ENCODE data around the gene ANKFN1.

ANKFN1 gene

GRCh38 chr17:56291226-56291805, 138.0 kb downstream of the ANKFN1 start:
- no peak for DNase-seq

- no peak for DNase-seq
These were observed 138.7 kb downstream of the ANKFN1 start for GRCh38 chr17:56292010-56292409.

- DNase-seq: no peak
These were observed 139.3 kb downstream of the ANKFN1 start for GRCh38 chr17:56292578-56292977.

GRCh38 chr17:56297184-56297583, 143.9 kb downstream of the ANKFN1 start:
- peak; percentile 77 for DNase-seq

GRCh38 chr17:56298846-56299245, 145.6 kb downstream of the ANKFN1 start:
- peak; percentile 5 for DNase-seq

GRCh38 chr17:56300144-56300543, 146.9 kb downstream of the ANKFN1 start:
- no peak for DNase-seq

- DNase-seq: peak; percentile 5
These were observed 151.7 kb downstream of the ANKFN1 start for GRCh38 chr17:56305007-56305406.

- no peak for DNase-seq
These were observed 156.6 kb downstream of the ANKFN1 start for GRCh38 chr17:56309897-56310296.

- no peak for DNase-seq
These were observed 157.5 kb downstream of the ANKFN1 start for GRCh38 chr17:56310782-56311181.

- DNase-seq: no peak
These were observed 159.9 kb downstream of the ANKFN1 start for GRCh38 chr17:56313201-56313600.

GRCh38 chr17:56314026-56314425, 160.8 kb downstream of the ANKFN1 start:
- DNase-seq: no peak

- no peak for DNase-seq
These were observed 161.8 kb downstream of the ANKFN1 start for GRCh38 chr17:56314984-56315602.

- DNase-seq: no peak
These were observed 163.3 kb downstream of the ANKFN1 start for GRCh38 chr17:56316604-56317003.

- DNase-seq: no peak
These were observed 164.3 kb downstream of the ANKFN1 start for GRCh38 chr17:56317351-56318208.

- DNase-seq: peak; percentile 83
These were observed 166.3 kb downstream of the ANKFN1 start for GRCh38 chr17:56319531-56319930.

GRCh38 chr17:56320443-56320842, 167.2 kb downstream of the ANKFN1 start:
- DNase-seq: no peak

- DNase-seq: no peak
These were observed 169.7 kb downstream of the ANKFN1 start for GRCh38 chr17:56322991-56323390.

- DNase-seq: no peak
These were observed 171.4 kb downstream of the ANKFN1 start for GRCh38 chr17:56324676-56325075.

GRCh38 chr17:56325313-56326000, 172.2 kb downstream of the ANKFN1 start:
- DNase-seq: no peak

GRCh38 chr17:56326001-56326359, 172.7 kb downstream of the ANKFN1 start:
- no peak for DNase-seq

GRCh38 chr17:56347639-56348038, 194.4 kb downstream of the ANKFN1 start:
- no peak for DNase-seq

GRCh38 chr17:56350592-56350991, 197.3 kb downstream of the ANKFN1 start:
- no peak for DNase-seq

GRCh38 chr17:56351675-56352074, 198.4 kb downstream of the ANKFN1 start:
- DNase-seq: no peak

GRCh38 chr17:56358651-56359050, 205.4 kb downstream of the ANKFN1 start:
- peak; percentile 17 for DNase-seq
